DND-41 (cell line): ENCODE results near the gene SETD9.

Source experiments
- CTCF ChIP-seq: IDR thresholded peaks from 2 replicates; pipeline ENCODE4 v1.5.1; 2012; ENCODE audit warnings: borderline replicate concordance, low read length, moderate library complexity, mild to moderate bottlenecking; ENCODE audit not compliant: poor library complexity, severe bottlenecking; ENCODE audit errors: extremely low read depth
- EZH2 ChIP-seq: IDR thresholded peaks from 3 replicates; pipeline ENCODE4 v1.6.1; 2012; ENCODE audit warnings: borderline replicate concordance, low read depth, mild to moderate bottlenecking, moderate library complexity, low read length, inconsistent platforms; ENCODE audit not compliant: severe bottlenecking

GRCh38 chr5:56964173-56964572 is 54.8 kb downstream of the SETD9 start:
- TF ChIP-seq CTCF = no peak
- TF ChIP-seq EZH2 = no peak
